NT2/D1 (cell line): Measurements from ENCODE around the gene ADGRD2.

Experiments
- DNase-seq: peaks from one replicate; pipeline ENCODE4 v3.0.0-alpha.2; 2011; ENCODE audit warnings: low read depth, low spot score
- H3K27me3 ChIP-seq: 2 replicates; pipeline ENCODE4 v1.6.0; 2011; ENCODE audit warnings: mild to moderate bottlenecking; ENCODE audit not compliant: insufficient read length, insufficient read depth
- H3K36me3 ChIP-seq: 2 replicates; pipeline ENCODE4 v1.6.1; 2011; ENCODE audit warnings: mild to moderate bottlenecking, low read length, mixed read lengths; ENCODE audit not compliant: insufficient read depth, insufficient read length
- H3K4me1 ChIP-seq: 2 replicates; pipeline ENCODE4 v1.5.1; 2011; ENCODE audit not compliant: insufficient read depth, insufficient read length
- H3K4me3 ChIP-seq: 2 replicates; pipeline ENCODE4 v1.5.1; 2011; ENCODE audit warnings: low read depth; ENCODE audit not compliant: insufficient read length
- H3K9ac ChIP-seq: 2 replicates; pipeline ENCODE4 v1.6.0; 2011; ENCODE audit warnings: low read depth; ENCODE audit not compliant: insufficient read length
- H3K9me3 ChIP-seq: 2 replicates; pipeline ENCODE4 v1.5.1; 2011; ENCODE audit warnings: mild to moderate bottlenecking, low read length; ENCODE audit not compliant: insufficient read depth
- SUZ12 ChIP-seq: IDR thresholded peaks from 2 replicates; pipeline ENCODE4 v1.6.1; 2011; ENCODE audit not compliant: insufficient read length, insufficient read depth; ENCODE audit errors: extremely low read depth
- YY1 ChIP-seq: IDR thresholded peaks from 2 replicates; pipeline ENCODE4 v1.6.1; 2011; ENCODE audit not compliant: insufficient read length, insufficient read depth
- ZNF274 ChIP-seq: IDR thresholded peaks from 2 replicates; pipeline ENCODE4 v1.6.1; 2011; ENCODE audit warnings: mild to moderate bottlenecking, low read depth, low read length

ADGRD2 gene

DNA sequence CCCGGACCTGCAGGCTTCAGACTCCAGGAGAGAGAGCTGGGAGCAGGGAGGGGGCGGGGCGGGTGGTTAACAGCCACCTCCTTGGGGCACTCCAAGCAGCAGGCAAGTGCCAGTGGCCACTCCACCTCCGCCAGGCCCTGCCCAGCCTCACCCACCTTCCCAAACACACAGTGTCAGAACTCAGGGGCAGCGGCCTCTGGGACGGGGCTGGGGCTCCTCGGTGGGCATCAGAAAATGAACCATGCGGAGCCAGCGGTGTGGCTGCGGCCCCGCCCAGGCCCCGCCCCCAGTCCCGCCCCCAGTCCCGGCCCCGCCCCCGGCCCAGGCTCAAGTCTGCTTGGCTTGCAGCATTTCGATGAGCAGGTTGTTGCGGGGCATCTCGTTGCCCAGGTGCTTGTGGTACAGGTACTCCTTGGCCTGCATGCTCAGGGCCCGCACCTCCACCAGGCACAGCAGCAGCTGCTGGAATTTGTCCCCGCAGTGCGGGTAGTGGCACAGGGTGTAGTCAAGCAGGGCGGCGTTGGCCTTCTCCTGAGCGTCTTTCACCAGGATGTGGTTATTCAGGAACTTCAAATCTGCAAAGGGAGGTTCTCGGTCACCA, 32.3 kb downstream of the ADGRD2 start:
- DNase-seq: no peak

DNA sequence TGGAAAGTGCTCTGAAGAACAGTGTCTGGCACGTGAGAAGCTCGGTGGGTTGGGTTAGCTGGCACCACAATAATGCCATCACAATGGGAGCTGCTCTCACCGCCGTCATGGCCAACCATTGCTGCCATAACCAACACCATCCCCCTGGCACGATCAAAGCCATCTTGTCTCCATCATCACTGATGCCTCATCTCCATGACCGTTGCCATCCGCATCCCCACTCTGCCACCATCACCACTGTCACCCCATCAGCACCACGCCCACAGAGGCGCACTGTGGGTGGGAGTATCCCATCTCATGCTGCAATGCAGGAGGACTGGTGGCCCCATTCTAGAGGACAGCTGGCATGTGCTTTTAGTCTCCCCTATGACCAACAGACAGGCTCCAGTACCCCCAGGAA, 33.2 kb downstream of the ADGRD2 start:
- Histone ChIP-seq H3K9me3 (no peaks in the 10 kb centered on the region), H3K4me3 (no peak overlapping the region), H3K27me3 (peaks cover 18% of the 10 kb centered on the region), H3K9ac (no peak overlapping the region), H3K36me3 (no peaks in the 10 kb centered on the region), H3K4me1 (peaks cover 33% of the 10 kb centered on the region)
- no peak for TF ChIP-seq YY1
- TF ChIP-seq ZNF274: no peak
- TF ChIP-seq SUZ12: no peak
- DNase-seq: no peak

More for the DNA sequence above, 32.3 kb downstream of the ADGRD2 start:
- no peak overlapping the region for H3K4me3 ChIP-seq
- no peaks in the 10 kb centered on the region for H3K36me3 ChIP-seq
- peaks cover 32% of the 10 kb centered on the region for H3K4me1 ChIP-seq
- no peaks in the 10 kb centered on the region for H3K9me3 ChIP-seq
- H3K9ac ChIP-seq: peak overlapping the region; percentile 53
- H3K27me3 ChIP-seq: peaks cover 18% of the 10 kb centered on the region
- no peak for TF ChIP-seq YY1
- no peak for TF ChIP-seq ZNF274

DNA sequence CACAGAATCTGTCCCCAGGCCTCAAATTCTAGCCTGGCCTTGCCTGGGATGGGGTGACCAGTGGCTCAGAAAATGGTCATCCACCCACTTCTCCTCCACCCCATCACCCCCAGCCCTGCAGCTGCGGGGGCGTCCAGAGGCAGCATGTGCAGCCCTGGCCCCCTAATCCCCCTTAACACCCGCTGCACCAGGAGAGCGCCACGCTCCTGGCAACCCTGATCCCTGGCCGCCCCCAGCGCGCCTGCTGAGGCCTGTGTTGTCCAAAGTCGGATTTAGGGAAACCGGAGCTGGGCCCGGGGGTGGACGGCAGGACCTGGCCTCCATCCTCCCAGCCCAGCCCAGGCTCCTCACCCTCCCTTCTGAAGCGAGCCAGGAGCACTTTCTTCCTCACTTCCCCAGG, 35.0 kb downstream of the ADGRD2 start:
- Histone ChIP-seq H3K9me3 (no peaks in the 10 kb centered on the region), H3K4me1 (peaks cover 28% of the 10 kb centered on the region), H3K27me3 (peaks cover 3% of the 10 kb centered on the region), H3K4me3 (no peak overlapping the region), H3K36me3 (no peaks in the 10 kb centered on the region), H3K9ac (no peak overlapping the region)
- DNase-seq: no peak
- TF ChIP-seq ZNF274 (no peak), SUZ12 (no peak), YY1 (no peak)

GRCh38 chr9:124485936-124486335, 35.7 kb downstream of the ADGRD2 start:
- Histone ChIP-seq H3K4me3 (no peak overlapping the region), H3K27me3 (no peaks in the 10 kb centered on the region), H3K4me1 (peaks cover 29% of the 10 kb centered on the region), H3K9ac (no peak overlapping the region), H3K36me3 (no peaks in the 10 kb centered on the region), H3K9me3 (no peaks in the 10 kb centered on the region)
- TF ChIP-seq SUZ12 (no peak), YY1 (no peak), ZNF274 (no peak)
- DNase-seq: no peak

DNA sequence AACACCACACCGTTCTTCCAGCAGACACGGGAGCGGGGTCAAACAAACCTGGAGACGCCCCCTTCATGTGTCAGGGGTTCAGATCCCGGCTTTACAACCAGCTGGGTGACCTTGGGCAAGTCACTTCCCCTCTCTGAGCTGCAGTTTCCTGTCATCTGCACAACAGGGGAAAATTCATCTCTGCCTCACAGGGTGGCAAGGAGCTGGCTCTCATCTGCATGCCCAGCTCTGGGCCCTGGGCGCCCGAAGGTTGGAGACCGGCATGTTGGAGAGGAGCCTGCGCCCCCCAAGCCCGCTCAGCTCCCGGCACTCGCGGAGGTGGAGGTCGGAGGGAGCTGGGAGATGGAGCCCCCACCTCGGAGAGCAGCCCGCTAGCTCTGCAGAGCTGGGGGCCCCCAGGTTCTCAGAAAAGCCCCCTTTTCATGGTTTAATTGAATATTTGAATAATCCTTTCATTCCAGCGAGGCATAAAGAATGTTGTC, 36.6 kb downstream of the ADGRD2 start:
- TF ChIP-seq ZNF274 (no peak), YY1 (no peak), SUZ12 (no peak)
- no peak for DNase-seq
- no peaks in the 10 kb centered on the region for H3K36me3 ChIP-seq
- H3K27me3 ChIP-seq: no peaks in the 10 kb centered on the region
- H3K9me3 ChIP-seq: no peaks in the 10 kb centered on the region
- no peak overlapping the region for H3K9ac ChIP-seq
- peaks cover 24% of the 10 kb centered on the region for H3K4me1 ChIP-seq
- H3K4me3 ChIP-seq: no peak overlapping the region

- no peaks in the 10 kb centered on the region for H3K36me3 ChIP-seq
- H3K9ac ChIP-seq: no peak overlapping the region
- no peaks in the 10 kb centered on the region for H3K9me3 ChIP-seq
- TF ChIP-seq ZNF274 (no peak), SUZ12 (no peak), YY1 (no peak)
- no peaks in the 10 kb centered on the region for H3K27me3 ChIP-seq
- H3K4me1 ChIP-seq: peaks cover 20% of the 10 kb centered on the region
- no peak overlapping the region for H3K4me3 ChIP-seq
- DNase-seq: no peak
These were observed 37.3 kb downstream of the ADGRD2 start for GRCh38 chr9:124487260-124488182.

DNA sequence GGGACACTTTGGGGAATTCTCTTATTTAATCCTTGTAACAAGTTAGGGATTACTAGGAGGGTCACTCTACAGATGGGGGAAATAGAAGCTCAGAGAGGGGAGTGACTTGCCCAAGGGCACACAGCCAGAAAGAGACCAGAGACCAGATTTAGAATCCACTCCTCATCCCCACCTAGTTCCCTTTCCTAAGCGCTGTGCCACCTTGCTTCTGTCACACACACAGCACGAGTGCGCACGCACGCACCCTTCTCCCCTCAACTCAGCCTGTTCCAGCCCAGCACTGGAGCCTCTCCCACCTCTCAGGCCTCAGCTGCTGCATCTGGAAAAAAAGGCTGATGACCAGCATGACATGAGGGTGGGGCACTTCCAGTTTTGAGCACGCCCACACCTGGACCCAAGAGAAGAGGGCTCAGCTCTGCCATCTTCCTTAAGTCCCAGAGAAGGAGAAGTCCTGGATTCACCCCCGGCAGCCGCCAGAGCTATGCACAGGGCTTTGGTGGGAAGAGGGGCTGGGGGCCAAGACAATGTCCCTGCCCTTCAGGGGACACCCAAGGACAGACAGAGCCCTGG, 38.5 kb downstream of the ADGRD2 start:
- no peaks in the 10 kb centered on the region for H3K36me3 ChIP-seq
- H3K4me3 ChIP-seq: no peak overlapping the region
- no peak for DNase-seq
- TF ChIP-seq YY1 (no peak), SUZ12 (no peak), ZNF274 (no peak)
- H3K9me3 ChIP-seq: no peaks in the 10 kb centered on the region
- no peak overlapping the region for H3K9ac ChIP-seq
- H3K27me3 ChIP-seq: no peaks in the 10 kb centered on the region
- peaks cover 22% of the 10 kb centered on the region for H3K4me1 ChIP-seq
